HepG2 (cell line): ENCODE results near the gene GGPS1. TPM values are rescaled to one million over a fixed set of nuclear protein-coding genes. Genes with fewer than 3 reads are reported as not detected.

Experiments used
- CBX5 ChIP-seq: sonication (generic); formaldehyde crosslinking; IDR thresholded peaks from 2 replicates; pipeline ENCODE4 v1.4.0; 2020; ENCODE audit warnings: missing genetic modification reagents, borderline replicate concordance
- HNRNPLL ChIP-seq: fragments of 200-400 bp; formaldehyde crosslinking; IDR thresholded peaks from 2 replicates; pipeline ENCODE4 v1.6.1; 2017; ENCODE audit warnings: mild to moderate bottlenecking, low read depth, low read length; ENCODE audit not compliant: poor library complexity, severe bottlenecking
- NFRKB ChIP-seq: fragments of 450-650 bp; IDR thresholded peaks from 2 replicates; pipeline ENCODE4 v1.6.1; 2017
- PPARG ChIP-seq: conservative IDR thresholded peaks from 2 replicates; pipeline ENCODE4 v1.6.1; 2016; ENCODE audit warnings: missing biosample characterization, missing genetic modification reagents
- PRMT3 ChIP-seq: sonication (generic); formaldehyde crosslinking; IDR thresholded peaks from 2 replicates; pipeline ENCODE4 v1.8.1; 2022; ENCODE audit warnings: low read depth, mild to moderate bottlenecking, moderate library complexity, missing genetic modification reagents, borderline replicate concordance
- ZFP82 ChIP-seq: sonication (generic); formaldehyde crosslinking; IDR thresholded peaks from 2 replicates; pipeline ENCODE4 v1.5.1; 2020; ENCODE audit warnings: mild to moderate bottlenecking, missing genetic modification reagents, borderline replicate concordance
- ZNF350 ChIP-seq: sonication (generic); formaldehyde crosslinking; IDR thresholded peaks from 2 replicates; pipeline ENCODE4 v1.4.0; 2020; ENCODE audit warnings: mild to moderate bottlenecking, low read depth, missing genetic modification reagents, borderline replicate concordance
- ZNF510 ChIP-seq: sonication (generic); formaldehyde crosslinking; IDR thresholded peaks from 2 replicates; pipeline ENCODE4 v1.4.0; 2020; ENCODE audit warnings: low read depth, mild to moderate bottlenecking, missing genetic modification reagents
- ZNF713 ChIP-seq: sonication (generic); formaldehyde crosslinking; IDR thresholded peaks from 2 replicates; pipeline ENCODE4 v1.4.0; 2020; ENCODE audit warnings: mild to moderate bottlenecking, missing genetic modification reagents
- ZNF773 ChIP-seq: sonication (generic); formaldehyde crosslinking; IDR thresholded peaks from 2 replicates; pipeline ENCODE4 v1.4.0; 2020; ENCODE audit warnings: missing genetic modification reagents, borderline replicate concordance
- ZNF850 ChIP-seq: sonication (generic); formaldehyde crosslinking; conservative IDR thresholded peaks from 2 replicates; pipeline ENCODE4 v1.9.0; 2021; ENCODE audit warnings: mild to moderate bottlenecking, missing genetic modification reagents
- polyA plus RNA-seq, 8 experiments: library from polyadenylated mRNA; depleted of rRNA in 3 of 8; stranded (reverse) in 7 of 8; unstranded in 1 of 8; fragments of >200 nt; fragmentation: Illumina TruSeq in 4 of 8; extraction: Trizol in 4 of 8; gene quantifications; 2 replicates each; pipeline versions ENCODE4 v1.2.1 to v1.2.3, GENCODE V29; 2011 to 2016; ENCODE audit warnings: low read depth in 4 of 8, missing spikeins in 1 of 8, mixed read lengths in 1 of 8; ENCODE audit not compliant: insufficient read depth in 1 of 8
- total RNA-seq, 5 experiments: library from RNA; depleted of rRNA; stranded (reverse); fragments of >200 nt; fragmentation: Illumina TruSeq; extraction: Trizol; gene quantifications; 2 replicates each; pipeline ENCODE4 v1.2.3, GENCODE V29; 2016; ENCODE audit warnings: low read depth in 1 of 5
- TF ChIP-seq, protein P1 (sequence below): sonication (generic); formaldehyde crosslinking; IDR thresholded peaks from 2 replicates; pipeline ENCODE4 v1.4.0; 2020; ENCODE audit warnings: missing genetic modification reagents
- TF ChIP-seq, protein P2 (sequence below): sonication (generic); formaldehyde crosslinking; IDR thresholded peaks from 2 replicates; pipeline ENCODE4 v1.4.0; 2020; ENCODE audit warnings: missing genetic modification reagents, borderline replicate concordance
- TF ChIP-seq, protein P3 (sequence below): sonication (generic); formaldehyde crosslinking; IDR thresholded peaks from 2 replicates; pipeline ENCODE4 v1.5.1; 2020; ENCODE audit warnings: mild to moderate bottlenecking, moderate library complexity, missing genetic modification reagents
- TF ChIP-seq, protein P4 (sequence below): sonication (generic); formaldehyde crosslinking; IDR thresholded peaks from 2 replicates; pipeline ENCODE4 v1.4.0; 2020; ENCODE audit warnings: missing genetic modification reagents, mild to moderate bottlenecking, borderline replicate concordance

Gene GGPS1
- total and polyA plus RNA-seq, 2 of the 13 experiments (the other 11 are each of a cell fraction or from before 2014, with no cell fraction given) = 28.8 to 42.6 TPM

DNA sequence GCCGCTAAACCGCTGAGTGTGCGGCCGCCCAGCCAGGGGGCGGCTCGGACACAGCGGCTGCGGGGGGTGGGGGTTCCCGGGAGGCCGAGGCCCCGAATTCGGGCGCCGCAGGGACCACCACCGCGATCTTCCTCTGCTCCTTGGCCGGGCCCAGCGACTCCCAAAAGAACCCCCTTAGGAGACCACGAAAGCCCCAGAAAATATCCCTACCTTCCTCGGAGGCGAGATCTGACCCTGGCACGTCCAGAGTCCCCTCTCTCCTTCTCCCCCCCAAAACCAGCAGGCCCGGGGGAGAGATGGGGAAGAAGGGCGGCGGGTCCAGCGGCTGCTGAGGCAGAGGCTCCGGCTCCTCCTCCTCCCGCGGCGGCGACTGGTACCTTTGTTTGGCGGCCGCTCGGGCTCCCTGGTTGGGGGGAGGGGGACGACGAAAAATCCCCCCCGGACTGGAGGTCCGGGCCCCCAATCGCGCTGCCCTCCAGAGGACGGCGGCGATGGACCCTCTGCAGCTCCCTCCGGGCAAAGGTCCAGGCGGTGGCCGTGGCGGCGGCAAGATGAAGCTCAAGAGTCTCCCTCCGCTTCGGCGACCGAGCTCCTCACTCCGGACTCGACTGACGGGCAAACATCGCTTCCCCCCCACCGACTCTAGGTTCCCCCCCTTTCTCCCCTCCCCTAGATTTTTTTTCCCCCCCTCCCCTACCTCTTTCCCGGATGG, 655 bp upstream of the GGPS1 start, which contains the start of gene ARID4B (continued):
- TF ChIP-seq ZNF510 (CRISPR knock-in tag) = no peak
- no peak for TF ChIP-seq NFRKB
- TF ChIP-seq CBX5 (CRISPR knock-in tag) = 0 out of 2 replicates have a peak, but pooled peaks have one; percentile 32
- TF ChIP-seq PPARG (CRISPR knock-in tag) = peak; percentile 42; the same call in 1 of the 2 replicates
- TF ChIP-seq, protein P1, sequence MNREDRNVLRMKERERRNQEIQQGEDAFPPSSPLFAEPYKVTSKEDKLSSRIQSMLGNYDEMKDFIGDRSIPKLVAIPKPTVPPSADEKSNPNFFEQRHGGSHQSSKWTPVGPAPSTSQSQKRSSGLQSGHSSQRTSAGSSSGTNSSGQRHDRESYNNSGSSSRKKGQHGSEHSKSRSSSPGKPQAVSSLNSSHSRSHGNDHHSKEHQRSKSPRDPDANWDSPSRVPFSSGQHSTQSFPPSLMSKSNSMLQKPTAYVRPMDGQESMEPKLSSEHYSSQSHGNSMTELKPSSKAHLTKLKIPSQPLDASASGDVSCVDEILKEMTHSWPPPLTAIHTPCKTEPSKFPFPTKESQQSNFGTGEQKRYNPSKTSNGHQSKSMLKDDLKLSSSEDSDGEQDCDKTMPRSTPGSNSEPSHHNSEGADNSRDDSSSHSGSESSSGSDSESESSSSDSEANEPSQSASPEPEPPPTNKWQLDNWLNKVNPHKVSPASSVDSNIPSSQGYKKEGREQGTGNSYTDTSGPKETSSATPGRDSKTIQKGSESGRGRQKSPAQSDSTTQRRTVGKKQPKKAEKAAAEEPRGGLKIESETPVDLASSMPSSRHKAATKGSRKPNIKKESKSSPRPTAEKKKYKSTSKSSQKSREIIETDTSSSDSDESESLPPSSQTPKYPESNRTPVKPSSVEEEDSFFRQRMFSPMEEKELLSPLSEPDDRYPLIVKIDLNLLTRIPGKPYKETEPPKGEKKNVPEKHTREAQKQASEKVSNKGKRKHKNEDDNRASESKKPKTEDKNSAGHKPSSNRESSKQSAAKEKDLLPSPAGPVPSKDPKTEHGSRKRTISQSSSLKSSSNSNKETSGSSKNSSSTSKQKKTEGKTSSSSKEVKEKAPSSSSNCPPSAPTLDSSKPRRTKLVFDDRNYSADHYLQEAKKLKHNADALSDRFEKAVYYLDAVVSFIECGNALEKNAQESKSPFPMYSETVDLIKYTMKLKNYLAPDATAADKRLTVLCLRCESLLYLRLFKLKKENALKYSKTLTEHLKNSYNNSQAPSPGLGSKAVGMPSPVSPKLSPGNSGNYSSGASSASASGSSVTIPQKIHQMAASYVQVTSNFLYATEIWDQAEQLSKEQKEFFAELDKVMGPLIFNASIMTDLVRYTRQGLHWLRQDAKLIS = 0 out of 2 replicates have a peak, but pooled peaks have one; percentile 20
- no peak for TF ChIP-seq ZNF850 (CRISPR knock-in tag)
- no peak for TF ChIP-seq ZNF713
- TF ChIP-seq ZFP82 (CRISPR knock-in tag) = no peak
- TF ChIP-seq ZNF773 (CRISPR knock-in tag) = no peak
- TF ChIP-seq PRMT3 (CRISPR knock-in tag) = no peak
- TF ChIP-seq, protein P2, sequence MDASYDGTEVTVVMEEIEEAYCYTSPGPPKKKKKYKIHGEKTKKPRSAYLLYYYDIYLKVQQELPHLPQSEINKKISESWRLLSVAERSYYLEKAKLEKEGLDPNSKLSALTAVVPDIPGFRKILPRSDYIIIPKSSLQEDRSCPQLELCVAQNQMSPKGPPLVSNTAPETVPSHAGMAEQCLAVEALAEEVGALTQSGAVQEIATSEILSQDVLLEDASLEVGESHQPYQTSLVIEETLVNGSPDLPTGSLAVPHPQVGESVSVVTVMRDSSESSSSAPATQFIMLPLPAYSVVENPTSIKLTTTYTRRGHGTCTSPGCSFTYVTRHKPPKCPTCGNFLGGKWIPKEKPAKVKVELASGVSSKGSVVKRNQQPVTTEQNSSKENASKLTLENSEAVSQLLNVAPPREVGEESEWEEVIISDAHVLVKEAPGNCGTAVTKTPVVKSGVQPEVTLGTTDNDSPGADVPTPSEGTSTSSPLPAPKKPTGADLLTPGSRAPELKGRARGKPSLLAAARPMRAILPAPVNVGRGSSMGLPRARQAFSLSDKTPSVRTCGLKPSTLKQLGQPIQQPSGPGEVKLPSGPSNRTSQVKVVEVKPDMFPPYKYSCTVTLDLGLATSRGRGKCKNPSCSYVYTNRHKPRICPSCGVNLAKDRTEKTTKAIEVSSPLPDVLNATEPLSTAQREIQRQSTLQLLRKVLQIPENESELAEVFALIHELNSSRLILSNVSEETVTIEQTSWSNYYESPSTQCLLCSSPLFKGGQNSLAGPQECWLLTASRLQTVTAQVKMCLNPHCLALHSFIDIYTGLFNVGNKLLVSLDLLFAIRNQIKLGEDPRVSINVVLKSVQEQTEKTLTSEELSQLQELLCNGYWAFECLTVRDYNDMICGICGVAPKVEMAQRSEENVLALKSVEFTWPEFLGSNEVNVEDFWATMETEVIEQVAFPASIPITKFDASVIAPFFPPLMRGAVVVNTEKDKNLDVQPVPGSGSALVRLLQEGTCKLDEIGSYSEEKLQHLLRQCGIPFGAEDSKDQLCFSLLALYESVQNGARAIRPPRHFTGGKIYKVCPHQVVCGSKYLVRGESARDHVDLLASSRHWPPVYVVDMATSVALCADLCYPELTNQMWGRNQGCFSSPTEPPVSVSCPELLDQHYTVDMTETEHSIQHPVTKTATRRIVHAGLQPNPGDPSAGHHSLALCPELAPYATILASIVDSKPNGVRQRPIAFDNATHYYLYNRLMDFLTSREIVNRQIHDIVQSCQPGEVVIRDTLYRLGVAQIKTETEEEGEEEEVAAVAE (CRISPR knock-in tag) = no peak
- TF ChIP-seq, protein P3, sequence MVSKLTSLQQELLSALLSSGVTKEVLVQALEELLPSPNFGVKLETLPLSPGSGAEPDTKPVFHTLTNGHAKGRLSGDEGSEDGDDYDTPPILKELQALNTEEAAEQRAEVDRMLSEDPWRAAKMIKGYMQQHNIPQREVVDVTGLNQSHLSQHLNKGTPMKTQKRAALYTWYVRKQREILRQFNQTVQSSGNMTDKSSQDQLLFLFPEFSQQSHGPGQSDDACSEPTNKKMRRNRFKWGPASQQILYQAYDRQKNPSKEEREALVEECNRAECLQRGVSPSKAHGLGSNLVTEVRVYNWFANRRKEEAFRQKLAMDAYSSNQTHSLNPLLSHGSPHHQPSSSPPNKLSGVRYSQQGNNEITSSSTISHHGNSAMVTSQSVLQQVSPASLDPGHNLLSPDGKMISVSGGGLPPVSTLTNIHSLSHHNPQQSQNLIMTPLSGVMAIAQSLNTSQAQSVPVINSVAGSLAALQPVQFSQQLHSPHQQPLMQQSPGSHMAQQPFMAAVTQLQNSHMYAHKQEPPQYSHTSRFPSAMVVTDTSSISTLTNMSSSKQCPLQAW (CRISPR knock-in tag) = no peak
- no peak for TF ChIP-seq ZNF350 (CRISPR knock-in tag)
- TF ChIP-seq, protein P4, sequence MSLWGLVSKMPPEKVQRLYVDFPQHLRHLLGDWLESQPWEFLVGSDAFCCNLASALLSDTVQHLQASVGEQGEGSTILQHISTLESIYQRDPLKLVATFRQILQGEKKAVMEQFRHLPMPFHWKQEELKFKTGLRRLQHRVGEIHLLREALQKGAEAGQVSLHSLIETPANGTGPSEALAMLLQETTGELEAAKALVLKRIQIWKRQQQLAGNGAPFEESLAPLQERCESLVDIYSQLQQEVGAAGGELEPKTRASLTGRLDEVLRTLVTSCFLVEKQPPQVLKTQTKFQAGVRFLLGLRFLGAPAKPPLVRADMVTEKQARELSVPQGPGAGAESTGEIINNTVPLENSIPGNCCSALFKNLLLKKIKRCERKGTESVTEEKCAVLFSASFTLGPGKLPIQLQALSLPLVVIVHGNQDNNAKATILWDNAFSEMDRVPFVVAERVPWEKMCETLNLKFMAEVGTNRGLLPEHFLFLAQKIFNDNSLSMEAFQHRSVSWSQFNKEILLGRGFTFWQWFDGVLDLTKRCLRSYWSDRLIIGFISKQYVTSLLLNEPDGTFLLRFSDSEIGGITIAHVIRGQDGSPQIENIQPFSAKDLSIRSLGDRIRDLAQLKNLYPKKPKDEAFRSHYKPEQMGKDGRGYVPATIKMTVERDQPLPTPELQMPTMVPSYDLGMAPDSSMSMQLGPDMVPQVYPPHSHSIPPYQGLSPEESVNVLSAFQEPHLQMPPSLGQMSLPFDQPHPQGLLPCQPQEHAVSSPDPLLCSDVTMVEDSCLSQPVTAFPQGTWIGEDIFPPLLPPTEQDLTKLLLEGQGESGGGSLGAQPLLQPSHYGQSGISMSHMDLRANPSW (CRISPR knock-in tag) = no peak
- TF ChIP-seq HNRNPLL = peak; percentile 36
